ENCODE data around the gene CIDEB. TPM values are rescaled to one million over a fixed set of nuclear protein-coding genes. Genes with fewer than 3 reads are reported as not detected.

The CIDEB gene
- total RNA-seq, 1 experiment from 2014 or later, result 1.7 TPM

GRCh38 chr14:24277606-24278321 is 30.0 kb downstream of the CIDEB start:
- no peak for DNase-seq (ENCODE audit: low spot score)
- in situ Hi-C loops (cut with HindIII; ENCODE audit: low sequenced_read_pairs), result no loop called here

DNA sequence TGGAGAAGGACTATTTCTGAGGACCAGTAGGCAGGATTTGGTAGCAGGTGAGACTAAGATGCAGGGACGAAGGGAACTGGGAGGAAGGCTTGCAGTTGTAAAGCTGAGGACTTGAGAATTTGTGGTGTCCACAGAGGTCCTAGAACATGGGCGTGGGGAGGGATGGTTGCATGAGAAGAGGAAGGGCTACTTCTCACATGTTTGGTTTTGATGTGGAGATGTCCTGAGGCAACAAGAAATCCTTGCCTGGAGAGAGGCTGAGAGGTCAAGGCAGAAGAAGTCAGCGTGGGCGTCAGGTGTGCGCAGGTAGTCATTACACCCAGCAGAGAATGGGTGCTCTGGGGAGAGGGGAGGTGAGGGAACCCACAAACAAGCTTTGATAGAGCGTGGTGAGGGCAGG is 30.7 kb downstream of the CIDEB start:
- in situ Hi-C loops (cut with HindIII; ENCODE audit: low sequenced_read_pairs), result no loop called here
- DNase-seq (ENCODE audit: low spot score), result no peak

DNA sequence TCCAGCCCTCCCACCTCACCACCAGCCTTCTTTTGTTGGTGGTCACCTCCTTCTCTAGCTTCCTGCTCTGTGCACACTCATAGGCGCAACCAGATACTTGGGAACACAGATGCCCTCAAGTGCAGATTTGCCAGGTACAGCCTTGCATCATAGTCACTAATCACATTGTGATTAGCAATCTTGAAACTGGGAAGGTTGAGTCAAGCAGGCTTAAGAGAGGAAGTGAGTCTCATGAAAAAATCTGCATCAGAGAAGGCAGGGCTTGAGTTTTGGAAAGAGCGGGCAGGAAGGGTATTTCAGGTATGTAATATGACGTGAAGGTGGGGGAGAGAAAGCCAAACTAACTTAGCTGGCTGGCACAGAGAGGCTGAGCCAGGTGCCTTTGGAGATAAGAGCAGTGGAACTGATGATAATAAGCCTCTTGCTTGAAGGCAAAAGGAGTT is 33.7 kb downstream of the CIDEB start:
- in situ Hi-C loops (cut with HindIII; ENCODE audit: low sequenced_read_pairs), result no loop called here
- no peak for DNase-seq (ENCODE audit: low spot score)

GRCh38 chr14:24273422-24273998 is 34.3 kb downstream of the CIDEB start:
- in situ Hi-C loops (cut with HindIII; ENCODE audit: low sequenced_read_pairs), result no loop called here
- DNase-seq (ENCODE audit: low spot score), result no peak

GRCh38 chr14:24272467-24272866 is 35.3 kb downstream of the CIDEB start:
- in situ Hi-C loops (cut with HindIII; ENCODE audit: low sequenced_read_pairs), result no loop called here

GRCh38 chr14:24271834-24272263 is 35.9 kb downstream of the CIDEB start:
- DNase-seq (ENCODE audit: low spot score), result no peak
- in situ Hi-C loops (cut with HindIII; ENCODE audit: low sequenced_read_pairs), result no loop called here

More at GRCh38 chr14:24272467-24272866, 35.3 kb downstream of the CIDEB start:
- DNase-seq (ENCODE audit: low spot score), result no peak

- DNase-seq (ENCODE audit: low spot score), result peak; percentile 88
- in situ Hi-C loops (cut with HindIII; ENCODE audit: low sequenced_read_pairs), result no loop called here
Measured at GRCh38 chr14:24271134-24271833, 36.5 kb downstream of the CIDEB start, which contains the start of gene RABGGTA. Gene RABGGTA (minus strand): TSS chr14:24271597. CDS start chr14:24271115, 482 bp downstream.

DNA sequence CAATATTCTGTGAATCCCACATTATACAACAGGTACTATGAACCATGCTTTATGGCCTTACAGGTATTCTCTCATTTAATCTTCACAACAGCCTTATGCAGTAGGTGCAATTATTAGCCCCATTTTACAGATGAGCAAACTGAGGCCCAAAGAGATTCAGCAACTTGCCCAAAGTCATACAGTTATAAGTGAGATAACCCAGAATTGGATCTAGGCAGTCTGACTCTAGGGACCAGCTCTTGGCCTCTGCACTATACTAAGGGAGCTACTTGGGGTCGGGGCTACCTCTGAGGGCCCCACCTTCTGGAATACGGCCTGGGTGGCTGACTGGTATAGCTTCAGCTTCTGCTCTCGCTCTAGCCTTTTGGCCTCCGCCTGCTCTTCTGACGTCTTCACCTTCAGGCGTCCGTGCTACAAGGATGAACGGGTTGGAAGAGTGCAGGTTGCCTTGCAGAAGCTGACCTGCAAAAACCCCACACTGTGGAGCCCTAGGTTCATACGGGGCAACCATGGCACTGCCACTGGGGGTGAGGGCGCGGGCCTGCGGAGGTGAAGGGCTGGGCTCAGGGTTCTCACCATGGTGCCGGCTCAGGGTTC is 37.1 kb downstream of the CIDEB start:
- DNase-seq (ENCODE audit: low spot score), result no peak
- in situ Hi-C loops (cut with HindIII; ENCODE audit: low sequenced_read_pairs), result no loop called here

GRCh38 chr14:24269910-24270536 is 37.8 kb downstream of the CIDEB start:
- no peak for DNase-seq (ENCODE audit: low spot score)
- in situ Hi-C loops (cut with HindIII; ENCODE audit: low sequenced_read_pairs), result no loop called here

GRCh38 chr14:24269368-24269767 is 38.4 kb downstream of the CIDEB start:
- in situ Hi-C loops (cut with HindIII; ENCODE audit: low sequenced_read_pairs), result no loop called here
- no peak for DNase-seq (ENCODE audit: low spot score)

DNA sequence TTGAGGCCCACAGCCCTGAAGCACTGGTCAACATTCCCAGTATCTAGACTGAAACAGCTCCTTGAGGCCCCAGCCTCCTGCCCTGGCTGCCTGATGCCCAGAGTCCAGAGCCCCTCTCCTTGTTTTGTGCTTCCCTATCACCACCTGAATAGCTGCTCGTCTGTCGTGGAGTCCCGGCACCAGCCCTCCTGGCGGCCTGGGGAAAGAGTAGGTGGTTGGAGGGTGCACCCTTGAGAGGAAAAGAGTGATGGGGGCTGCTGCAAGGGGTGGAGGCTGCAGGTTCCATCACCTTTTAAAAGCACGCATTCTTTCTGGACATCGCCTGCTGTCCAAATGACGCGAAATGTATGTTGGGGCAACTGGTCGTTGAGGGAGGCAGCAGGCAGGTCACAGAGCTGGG is 39.6 kb downstream of the CIDEB start:
- in situ Hi-C loops (cut with HindIII; ENCODE audit: low sequenced_read_pairs), result no loop called here

GRCh38 chr14:24267516-24267915 is 40.3 kb downstream of the CIDEB start:
- no peak for DNase-seq (ENCODE audit: low spot score)
- in situ Hi-C loops (cut with HindIII; ENCODE audit: low sequenced_read_pairs), result no loop called here

More for the DNA sequence above, 39.6 kb downstream of the CIDEB start:
- DNase-seq (ENCODE audit: low spot score), result no peak

DNA sequence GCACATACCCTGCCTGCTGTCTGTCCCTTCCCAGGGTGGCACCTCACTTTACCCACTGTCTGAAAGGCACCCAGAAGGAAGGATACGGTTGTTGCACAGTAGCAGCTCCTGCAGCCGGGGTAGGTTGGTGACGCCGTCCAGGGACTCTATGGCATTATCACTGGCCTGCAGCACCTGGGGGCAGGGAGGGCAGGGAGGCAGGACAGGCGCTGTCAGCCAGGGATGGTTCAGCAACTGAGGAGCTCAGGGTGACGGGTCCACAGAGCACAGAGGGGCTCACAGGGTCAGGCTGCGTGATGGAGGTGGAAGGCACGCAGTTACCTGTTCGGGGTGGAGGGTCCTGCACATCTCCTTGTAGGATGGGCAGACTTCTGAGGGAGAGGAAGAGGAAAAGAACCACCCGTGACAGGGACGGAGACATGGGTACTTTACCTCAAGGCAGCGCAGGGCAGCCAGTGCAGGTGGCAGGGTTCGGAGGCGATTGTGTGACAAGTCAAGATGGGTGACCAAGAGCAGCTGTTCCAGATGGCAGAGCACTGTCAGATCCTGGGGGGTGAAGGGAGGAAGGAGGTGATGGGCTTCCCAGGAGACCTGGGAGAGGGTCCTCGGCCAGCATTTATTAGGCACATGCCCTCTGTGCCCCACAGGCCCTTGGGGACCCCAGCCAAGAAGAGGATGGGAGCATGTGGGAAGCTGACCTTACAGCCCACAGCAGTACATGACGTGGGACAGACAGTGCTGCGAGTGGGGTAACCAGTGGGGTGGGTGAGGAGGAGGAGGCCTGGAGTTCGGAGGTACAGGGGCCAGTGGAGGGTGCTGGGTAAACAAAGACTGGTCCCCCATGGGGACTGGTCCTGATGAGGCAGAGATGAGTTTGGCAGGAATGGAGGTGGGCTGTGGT is 41.2 kb downstream of the CIDEB start:
- in situ Hi-C loops (cut with HindIII; ENCODE audit: low sequenced_read_pairs), result no loop called here
- no peak for DNase-seq (ENCODE audit: low spot score)

- in situ Hi-C loops (cut with HindIII; ENCODE audit: low sequenced_read_pairs), result no loop called here
- DNase-seq (ENCODE audit: low spot score), result no peak
Measured at GRCh38 chr14:24264298-24264697, 43.5 kb downstream of the CIDEB start.

DNA sequence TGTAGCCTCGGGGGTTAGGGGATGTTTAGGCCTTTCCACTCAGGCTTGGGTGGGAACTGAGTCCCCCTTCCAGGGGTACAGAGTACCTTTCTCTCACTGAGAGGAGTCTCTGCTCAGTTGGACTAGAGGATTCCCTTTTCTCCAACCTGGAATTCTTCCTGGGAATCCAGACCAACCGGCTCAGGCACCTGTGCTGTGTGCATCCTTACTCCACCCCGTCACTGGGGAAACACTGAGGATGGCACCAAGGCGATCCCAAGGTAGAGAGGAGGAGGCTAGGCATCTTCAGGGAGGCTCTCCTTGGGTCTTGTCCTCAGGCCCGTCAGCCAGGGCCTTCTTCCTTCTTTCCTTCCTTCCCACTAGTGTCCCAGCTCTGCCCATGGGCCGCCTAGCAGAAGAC is 43.9 kb downstream of the CIDEB start:
- in situ Hi-C loops (cut with HindIII; ENCODE audit: low sequenced_read_pairs), result no loop called here
- DNase-seq (ENCODE audit: low spot score), result no peak

GRCh38 chr14:24262821-24263733 is 44.7 kb downstream of the CIDEB start, which contains the start of gene TGM1:
Gene TGM1 (minus strand): TSS chr14:24263177. CDS start chr14:24262352, 825 bp downstream.
- no peak for DNase-seq (ENCODE audit: low spot score)
- in situ Hi-C loops (cut with HindIII; ENCODE audit: low sequenced_read_pairs), result no loop called here

DNA sequence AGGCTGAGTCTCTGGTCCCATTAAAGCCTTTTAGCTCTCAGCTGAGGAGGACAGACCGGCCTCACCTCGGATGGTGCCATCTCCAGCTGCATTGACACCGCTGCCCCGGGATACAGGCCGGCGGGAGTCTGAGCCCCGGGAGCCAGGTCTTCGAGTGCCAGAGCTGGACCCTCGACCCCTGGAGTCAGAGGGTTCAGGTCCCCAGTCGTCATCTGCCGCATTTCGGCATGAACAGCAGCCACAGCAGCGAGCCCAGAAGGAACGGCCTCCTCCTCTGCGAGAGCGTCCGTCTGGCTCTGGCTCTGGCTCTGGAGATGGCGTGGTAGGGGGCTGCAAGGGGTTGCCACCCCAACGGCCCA is 45.8 kb downstream of the CIDEB start:
- in situ Hi-C loops (cut with HindIII; ENCODE audit: low sequenced_read_pairs), result no loop called here
- DNase-seq (ENCODE audit: low spot score), result no peak
